Heart left ventricle (tissue), 13 donors: ENCODE data around the gene ANKRD44.

Experiments used
- CTCF ChIP-seq, 12 donors: fragments of 200-600 bp; sonication (generic) in 4 of 12; IDR thresholded peaks; one replicate each; pipeline versions ENCODE4 v1.5.0 to v1.8.0; 2018 to 2022; ENCODE audit warnings: antibody characterized with exemption in 12 of 12, mild to moderate bottlenecking in 5 of 12
- POLR2A ChIP-seq, 2 donors: fragments of 450-650 bp; IDR thresholded peaks; one replicate each; pipeline ENCODE4 v1.6.1; 2017; ENCODE audit warnings: antibody characterized with exemption in 2 of 2, mild to moderate bottlenecking in 2 of 2, moderate library complexity in 2 of 2
- donor health status: ischemic (EF 13 %, LVEDD 7.1; RV severe dilation, severe dysfunction).
- donor health status: DM: no; HTN: yes; CAD: no.
- donor health status: DM: no; HTN: no; CAD: no.
- donor health status: ischemic (EF 25% LVEDD 6.9; RV normal size, moderate dysfunction).
- donor health status: ischemic (EF 25% LVEDD 5.7; RV mildly dilated, moderate dysfunction).
- donor health status: ischemic (EF 35%, LVEDD 5.7; RV mildly dilated, moderate dysfunction).
- donor health status: nonischemic (EF 11% LVEDD 7.7; RV severe dilation, severe dysfunction).
- donor health status: DM: yes; HTN: yes; CAD: no.
- donor health status: PGD.
- donor health status: ischemic (EF 29% LVEDD 5.4; RV normal size, mild dysfunction).
- donor health status: nonischemic (EF 23%, LVEDD 6.1; RV moderate dilation, normal function).

- TF ChIP-seq CTCF (IDR thresholded peaks at IDR 0.05) (no peak), POLR2A (IDR thresholded peaks at IDR 0.05) (no peak)
These were observed 340.5 kb downstream of the ANKRD44 start for GRCh38 chr2:196970099-196970498.
